Fibroblast of lung (primary cell): Measurements from ENCODE around the gene NOS1AP.

ENCODE experiments used
- EZH2 ChIP-seq: IDR thresholded peaks from 2 replicates; pipeline ENCODE4 v1.5.1; 2012; ENCODE audit warnings: low read length, control low read depth, mild to moderate bottlenecking; ENCODE audit errors: missing control alignments
- TF ChIP-seq, protein P1 (sequence below), 2 donors: IDR thresholded peaks in 1 of 2; conservative IDR thresholded peaks in 1 of 2; 1 replicate in 1 of 2; 2 replicates in 1 of 2; pipeline ENCODE4 v1.5.1; 2011 to 2012; ENCODE audit warnings: low read length in 2 of 2, control low read depth in 1 of 2, inconsistent platforms in 1 of 2, low read depth in 1 of 2, mild to moderate bottlenecking in 1 of 2

- TF ChIP-seq, protein P1, sequence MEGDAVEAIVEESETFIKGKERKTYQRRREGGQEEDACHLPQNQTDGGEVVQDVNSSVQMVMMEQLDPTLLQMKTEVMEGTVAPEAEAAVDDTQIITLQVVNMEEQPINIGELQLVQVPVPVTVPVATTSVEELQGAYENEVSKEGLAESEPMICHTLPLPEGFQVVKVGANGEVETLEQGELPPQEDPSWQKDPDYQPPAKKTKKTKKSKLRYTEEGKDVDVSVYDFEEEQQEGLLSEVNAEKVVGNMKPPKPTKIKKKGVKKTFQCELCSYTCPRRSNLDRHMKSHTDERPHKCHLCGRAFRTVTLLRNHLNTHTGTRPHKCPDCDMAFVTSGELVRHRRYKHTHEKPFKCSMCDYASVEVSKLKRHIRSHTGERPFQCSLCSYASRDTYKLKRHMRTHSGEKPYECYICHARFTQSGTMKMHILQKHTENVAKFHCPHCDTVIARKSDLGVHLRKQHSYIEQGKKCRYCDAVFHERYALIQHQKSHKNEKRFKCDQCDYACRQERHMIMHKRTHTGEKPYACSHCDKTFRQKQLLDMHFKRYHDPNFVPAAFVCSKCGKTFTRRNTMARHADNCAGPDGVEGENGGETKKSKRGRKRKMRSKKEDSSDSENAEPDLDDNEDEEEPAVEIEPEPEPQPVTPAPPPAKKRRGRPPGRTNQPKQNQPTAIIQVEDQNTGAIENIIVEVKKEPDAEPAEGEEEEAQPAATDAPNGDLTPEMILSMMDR (conservative IDR thresholded peaks at IDR 0.05 in 1 of 2, IDR thresholded peaks at IDR 0.05 in 1 of 2; ENCODE audit: low read depth in 1 of 2, low read length in 2 of 2) = no peak
- TF ChIP-seq EZH2 = no peak
Measured at GRCh38 chr1:162359523-162360236, 290.2 kb downstream of the NOS1AP start.
